Right lobe of liver (tissue), 4 donors: ENCODE measurements around the gene LTBP1.
"Not testable (repeated sequence)": the region's sequence is repeated elsewhere in the genome, so short reads cannot be mapped to it uniquely, and the experiment has no call there.

Source experiments
- CTCF ChIP-seq, 4 donors: fragments of 200-600 bp in 3 of 4; fragments of 450-650 bp in 1 of 4; IDR thresholded peaks; one replicate each; pipeline versions ENCODE4 v1.5.1 to v1.8.0; 2016 to 2022; ENCODE audit warnings: antibody characterized with exemption in 4 of 4, mild to moderate bottlenecking in 2 of 4
- POLR2A ChIP-seq: fragments of 450-650 bp; IDR thresholded peaks from one replicate; pipeline ENCODE4 v1.6.1; 2017; ENCODE audit warnings: antibody characterized with exemption, mild to moderate bottlenecking
- donor health status: DM: no; HTN: no; CAD: no.
- donor health status: DM: no; HTN: no; CAD: no.
- donor health status: DM: no; HTN: yes; CAD: no.

- TF ChIP-seq POLR2A; CTCF (IDR thresholded peaks at IDR 0.05): not testable (repeated sequence)
Measured at GRCh38 chr2:33052795-33053194, 106.0 kb downstream of the LTBP1 start.
